ENCODE measurements around the gene RFX3.

DNA sequence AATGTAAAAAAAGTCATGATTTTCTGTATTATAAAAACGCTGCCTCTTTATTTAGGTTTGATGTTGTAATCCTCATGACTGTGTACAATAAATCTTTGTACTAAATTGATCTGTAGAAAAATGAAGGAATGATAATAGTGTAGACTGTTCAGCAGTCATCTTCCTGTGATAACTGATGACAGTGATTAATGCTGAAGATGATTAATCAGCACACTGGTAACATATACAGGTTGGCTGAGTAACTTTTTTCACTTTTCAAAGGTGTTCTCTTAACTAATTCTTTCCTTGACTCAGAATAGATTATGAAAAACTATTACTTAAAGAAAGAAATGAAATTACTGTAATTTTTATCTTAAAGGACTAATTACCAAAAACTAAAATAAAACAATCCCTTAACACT, 122.5 kb downstream of the RFX3 start:
- TF ChIP-seq, protein P1, sequence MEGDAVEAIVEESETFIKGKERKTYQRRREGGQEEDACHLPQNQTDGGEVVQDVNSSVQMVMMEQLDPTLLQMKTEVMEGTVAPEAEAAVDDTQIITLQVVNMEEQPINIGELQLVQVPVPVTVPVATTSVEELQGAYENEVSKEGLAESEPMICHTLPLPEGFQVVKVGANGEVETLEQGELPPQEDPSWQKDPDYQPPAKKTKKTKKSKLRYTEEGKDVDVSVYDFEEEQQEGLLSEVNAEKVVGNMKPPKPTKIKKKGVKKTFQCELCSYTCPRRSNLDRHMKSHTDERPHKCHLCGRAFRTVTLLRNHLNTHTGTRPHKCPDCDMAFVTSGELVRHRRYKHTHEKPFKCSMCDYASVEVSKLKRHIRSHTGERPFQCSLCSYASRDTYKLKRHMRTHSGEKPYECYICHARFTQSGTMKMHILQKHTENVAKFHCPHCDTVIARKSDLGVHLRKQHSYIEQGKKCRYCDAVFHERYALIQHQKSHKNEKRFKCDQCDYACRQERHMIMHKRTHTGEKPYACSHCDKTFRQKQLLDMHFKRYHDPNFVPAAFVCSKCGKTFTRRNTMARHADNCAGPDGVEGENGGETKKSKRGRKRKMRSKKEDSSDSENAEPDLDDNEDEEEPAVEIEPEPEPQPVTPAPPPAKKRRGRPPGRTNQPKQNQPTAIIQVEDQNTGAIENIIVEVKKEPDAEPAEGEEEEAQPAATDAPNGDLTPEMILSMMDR (conservative IDR thresholded peaks at IDR 0.05): no peak
- TF ChIP-seq ZFX (IDR thresholded peaks at IDR 0.05): no peak

Data from C4-2B (cell line).